OCI-LY3 (cell line): ENCODE measurements around the gene DDX27.

Experiments used
- H2AFZ ChIP-seq: fragments of 200-600, 300-600 bp; shearing (Covaris generic); 2 replicates; pipeline ENCODE4 v1.6.0; 2014; ENCODE audit warnings: antibody characterized with exemption, low read depth, low read length
- H3K27ac ChIP-seq: fragments of 200-600, 300-600 bp; sonication (generic); 2 replicates; pipeline ENCODE4 v1.5.1; 2014; ENCODE audit warnings: mild to moderate bottlenecking, low read length, moderate library complexity, mixed read lengths
- H3K27me3 ChIP-seq: fragments of 200-600, 300-600 bp; sonication (generic); 2 replicates; pipeline ENCODE4 v1.6.1; 2014; ENCODE audit warnings: low read depth, low read length, mixed read lengths
- H3K36me3 ChIP-seq: fragments of 200-600, 300-600 bp; sonication (generic); replicated peaks from 2 replicates; pipeline ENCODE3; 2014; ENCODE audit warnings: low read depth, low read length, mixed read lengths
- H3K4me1 ChIP-seq: fragments of 300-600, 200-600 bp; sonication (generic); 2 replicates; pipeline ENCODE4 v1.6.1; 2014; ENCODE audit warnings: low read length, mixed read lengths
- H3K4me2 ChIP-seq: fragments of 200-600, 300-600 bp; sonication (generic); 2 replicates; pipeline ENCODE4 v1.6.1; 2014; ENCODE audit warnings: low read length, mixed read lengths
- H3K4me3 ChIP-seq: fragments of 300-600, 200-600 bp; sonication (generic); 2 replicates; pipeline ENCODE4 v1.5.1; 2014; ENCODE audit warnings: antibody characterized with exemption, mild to moderate bottlenecking, low read length, moderate library complexity
- H3K79me2 ChIP-seq: fragments of 300-600, 200-600 bp; shearing (Covaris generic); 2 replicates; pipeline ENCODE4 v1.6.1; 2014; ENCODE audit warnings: mild to moderate bottlenecking, low read length, mixed read lengths
- H3K9ac ChIP-seq: fragments of 300-600, 200-600 bp; shearing (Covaris generic); 2 replicates; pipeline ENCODE4 v1.6.0; 2014; ENCODE audit warnings: mild to moderate bottlenecking, low read length, moderate library complexity
- H3K9me3 ChIP-seq: fragments of 200-600, 300-600 bp; shearing (Covaris generic); 2 replicates; pipeline ENCODE4 v1.6.1; 2014; ENCODE audit warnings: low read length, mixed read lengths; ENCODE audit not compliant: insufficient read depth
- H4K20me1 ChIP-seq: fragments of 200-600, 300-600 bp; sonication (generic); 2 replicates; pipeline ENCODE4 v1.6.1; 2016; ENCODE audit warnings: low read length, mixed read lengths; ENCODE audit not compliant: insufficient read depth
- CTCF ChIP-seq: fragments of 200-600, 300-600 bp; sonication (generic); IDR thresholded peaks from 2 replicates; pipeline ENCODE4 v1.5.1; 2014; ENCODE audit warnings: antibody characterized with exemption, low read length, low read depth
- EZH2phosphoT487 ChIP-seq: fragments of 200-600 bp; shearing (Covaris generic); IDR thresholded peaks from 2 replicates; pipeline ENCODE4 v1.6.1; 2018; ENCODE audit warnings: antibody characterized with exemption, mixed run types, low read depth

DDX27 gene

GRCh38 chr20:49277786-49278035 lies 58.5 kb downstream of the DDX27 start:
- Histone ChIP-seq H3K9ac (peak overlapping the region; percentile 97), H3K4me3 (peak overlapping the region; percentile 82), H3K79me2 (peaks cover 93% of the 10 kb centered on the region), H3K4me2 (peak overlapping the region; percentile 84), H3K27ac (peak overlapping the region; percentile 85), H3K27me3 (no peaks in the 10 kb centered on the region), H2AFZ (no peak overlapping the region), H3K9me3 (peaks cover 36% of the 10 kb centered on the region), H4K20me1 (peaks cover 36% of the 10 kb centered on the region), H3K36me3 (peaks cover 61% of the 10 kb centered on the region), H3K4me1 (peaks cover 48% of the 10 kb centered on the region)
- TF ChIP-seq EZH2phosphoT487 = no peak
- TF ChIP-seq CTCF = no peak

- Histone ChIP-seq H4K20me1 (peaks cover 41% of the 10 kb centered on the region), H3K27ac (peak within 1 kb of the TSS; percentile 85), H3K4me3 (peak within 1 kb of the TSS; percentile 82), H3K36me3 (peaks cover 65% of the 10 kb centered on the region), H3K9ac (peak within 1 kb of the TSS; percentile 97), H3K27me3 (no peaks in the 10 kb centered on the region), H3K4me1 (peaks cover 51% of the 10 kb centered on the region), H3K79me2 (peaks cover 93% of the 10 kb centered on the region), H3K9me3 (peaks cover 41% of the 10 kb centered on the region), H2AFZ (peak within 1 kb of the TSS; percentile 88), H3K4me2 (peak within 1 kb of the TSS; percentile 89)
- TF ChIP-seq CTCF = peak; percentile 30; the same call in 1 of the 2 replicates
- no peak for TF ChIP-seq EZH2phosphoT487
These were observed 59.0 kb downstream of the DDX27 start, which contains the start of gene ZNFX1 for GRCh38 chr20:49278036-49278817. Gene ZNFX1, minus strand, starts transcription at chr20:49278057. Its CDS starts 2,218 bp downstream, at chr20:49275839.

- TF ChIP-seq EZH2phosphoT487 (no peak), CTCF (no peak)
- peaks cover 59% of the 10 kb centered on the region for H3K4me1 ChIP-seq
- H4K20me1 ChIP-seq = peaks cover 50% of the 10 kb centered on the region
- H3K4me3 ChIP-seq = peak overlapping the region; percentile 82
- peak overlapping the region; percentile 97 for H3K9ac ChIP-seq
- peaks cover 49% of the 10 kb centered on the region for H3K9me3 ChIP-seq
- peak overlapping the region; percentile 89 for H3K4me2 ChIP-seq
- peak overlapping the region; percentile 85 for H3K27ac ChIP-seq
- H3K36me3 ChIP-seq = peaks cover 68% of the 10 kb centered on the region
- H3K79me2 ChIP-seq = peaks cover 93% of the 10 kb centered on the region
- H2AFZ ChIP-seq = no peak overlapping the region
- no peaks in the 10 kb centered on the region for H3K27me3 ChIP-seq
These were observed 59.8 kb downstream of the DDX27 start for GRCh38 chr20:49278818-49279676.
